ENCODE measurements around the gene CST8. TPM values are rescaled to one million over a fixed set of nuclear protein-coding genes. Genes with fewer than 3 reads are reported as not detected.

The CST8 gene
- total and polyA plus RNA-seq, 2 of the 4 experiments (the other 2 are of a cell fraction), result not detected

DNA sequence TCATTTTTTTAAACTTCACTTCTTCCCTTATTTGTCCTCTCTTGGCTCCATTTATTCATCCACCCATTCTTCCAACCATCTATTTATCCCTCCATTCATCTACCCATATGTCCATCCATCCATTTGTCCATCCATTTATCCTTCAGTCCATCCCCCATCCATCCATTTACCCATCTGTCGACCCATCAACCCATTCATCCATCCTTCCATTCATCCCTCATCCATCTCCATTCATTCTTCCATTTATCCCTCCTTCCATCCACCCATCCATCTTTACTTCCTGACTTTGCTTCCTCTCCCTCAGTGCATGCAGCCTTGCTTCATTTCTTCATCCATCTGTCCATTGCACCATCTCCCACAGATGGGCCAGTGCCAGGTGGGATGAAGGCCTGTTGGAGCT is 40.0 kb upstream of the CST8 start:
- H2AK9ac ChIP-seq (replicated peaks; ENCODE audit: low read depth, low read length, poor library complexity), result no peak overlapping the region
- H4K91ac ChIP-seq (ENCODE audit: insufficient read depth, low read depth, low read length), result no peak overlapping the region
- H4K5ac ChIP-seq (ENCODE audit: low read depth, low read length), result no peak overlapping the region
- in situ Hi-C loops (cut with MboI; ENCODE audit: low sequenced_read_pairs), result no loop called here
- no peak overlapping the region for H3K4ac ChIP-seq (ENCODE audit: low read depth, low read length)
- intact Hi-C loops (cut with micrococcal nuclease), result no loop called here
- peaks cover 2% of the 10 kb centered on the region; the same call in 1 of the 2 replicates for H3K27me3 ChIP-seq (ENCODE audit: control insufficient read depth, insufficient read depth, low read length)
- no peak overlapping the region for H3K4me2 ChIP-seq (ENCODE audit: low read depth, low read length)
- H3K4me3 ChIP-seq (ENCODE audit: insufficient read depth, low read depth, low read length), result no peak overlapping the region
- no peak overlapping the region for H2BK20ac ChIP-seq (ENCODE audit: low read depth, low read length)
- H2BK120ac ChIP-seq (ENCODE audit: low read depth, low read length), result no peak overlapping the region
- WGBS, 2 experiments (ENCODE audit: extremely low coverage in 2 of 2, insufficient read length in 1 of 2), result 45 to 100% methylated on average over 1 of the region's 1 CpG
- H3K79me1 ChIP-seq (ENCODE audit: low read depth in 1 of 2, low read length in 2 of 2), result no peaks in the 10 kb centered on the region
- no peaks in the 10 kb centered on the region for H3K9me3 ChIP-seq (ENCODE audit: control insufficient read depth, insufficient read depth, low read length)
- no peak overlapping the region for H3K9ac ChIP-seq (ENCODE audit: low read depth, low read length)
- H2BK5ac ChIP-seq (ENCODE audit: low read depth, low read length, poor library complexity, severe bottlenecking), result no peak overlapping the region
- BruUV-seq (replicated peaks), result no TSS peak
- TF ChIP-seq FOS (IDR thresholded peaks at IDR 0.05; ENCODE audit: low read depth, low read length) (no peak), CEBPB (IDR thresholded peaks at IDR 0.05; ENCODE audit: low read depth, low read length) (no peak), RFX5 (IDR thresholded peaks at IDR 0.05; ENCODE audit: low read depth, low read length) (no peak), RCOR1 (IDR thresholded peaks at IDR 0.05; ENCODE audit: insufficient replicate concordance, low read length) (no peak)
- TF ChIP-seq, protein P1, sequence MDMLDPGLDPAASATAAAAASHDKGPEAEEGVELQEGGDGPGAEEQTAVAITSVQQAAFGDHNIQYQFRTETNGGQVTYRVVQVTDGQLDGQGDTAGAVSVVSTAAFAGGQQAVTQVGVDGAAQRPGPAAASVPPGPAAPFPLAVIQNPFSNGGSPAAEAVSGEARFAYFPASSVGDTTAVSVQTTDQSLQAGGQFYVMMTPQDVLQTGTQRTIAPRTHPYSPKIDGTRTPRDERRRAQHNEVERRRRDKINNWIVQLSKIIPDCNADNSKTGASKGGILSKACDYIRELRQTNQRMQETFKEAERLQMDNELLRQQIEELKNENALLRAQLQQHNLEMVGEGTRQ (IDR thresholded peaks at IDR 0.05; ENCODE audit: low read depth, low read length), result no peak
- dilution Hi-C loops (cut with HindIII; ENCODE audit: low sequenced_read_pairs, unreplicated experiment), result no loop called here
- no peak overlapping the region for H2BK15ac ChIP-seq (ENCODE audit: low read depth, low read length)
- H2AK5ac ChIP-seq (ENCODE audit: low read depth, low read length), result no peak overlapping the region
- H4K20me1 ChIP-seq (ENCODE audit: insufficient read depth, low read length), result no peaks in the 10 kb centered on the region
- no peaks in the 10 kb centered on the region for H3K36me3 ChIP-seq (ENCODE audit: control insufficient read depth, insufficient read depth, low read length)
- H2AFZ ChIP-seq (replicated peaks; ENCODE audit: low read length, poor library complexity), result no peak overlapping the region
- H3K4me1 ChIP-seq (ENCODE audit: control insufficient read depth, insufficient read depth, low read length), result 0 out of 2 replicates have a peak, but pooled peaks cover under 1% of the 10 kb centered on the region
- no peak overlapping the region for H3K56ac ChIP-seq (ENCODE audit: extremely low read depth, insufficient read depth, low read length)
- no peak overlapping the region for H3K14ac ChIP-seq (replicated peaks; ENCODE audit: low read depth, low read length)
- ChIA-PET CTCF (no interaction called here), POLR2A (ENCODE audit: unreplicated experiment) (no interaction called here)
- no peak overlapping the region for H3K27ac ChIP-seq (ENCODE audit: insufficient read depth, low read length)
- H3K9me1 ChIP-seq (ENCODE audit: insufficient read depth, low read length), result peaks cover 2% of the 10 kb centered on the region; the same call in 1 of the 2 replicates
- no peak overlapping the region for H3K23ac ChIP-seq (ENCODE audit: low read depth, low read length)
- no peak for ATAC-seq (ENCODE audit: low read depth)
- H3K18ac ChIP-seq (ENCODE audit: low read depth, low read length), result no peak overlapping the region
- H4K8ac ChIP-seq (ENCODE audit: low read depth in 2 of 2, low read length in 2 of 2), result no peak overlapping the region
- no peak for DNase-seq
